ENCODE measurements around the gene ASTN2. TPM values are rescaled to one million over a fixed set of nuclear protein-coding genes. Genes with fewer than 3 reads are reported as not detected.

The ASTN2 gene
- total and polyA plus RNA-seq, 2 experiments from 2014 or later: 7.0 to 24.6 TPM

Small RNA genes within 50 kb of the gene (small RNA-seq; reads per million reads assigned to genes)
- gene SNORA70C (ENCODE audit: low replicate concordance): 0.07 reads per million

Data from GM23338 (cell line).